GM12878 (cell line): Measurements from ENCODE around the gene NUDT16L1.

Experiments
- ZBTB33 ChIP-seq: fragments of 450-650 bp; IDR thresholded peaks from 2 replicates; pipeline ENCODE4 v1.6.1; 2017; ENCODE audit warnings: mild to moderate bottlenecking
- TF ChIP-seq, protein P1 (sequence below): IDR thresholded peaks from 2 replicates; pipeline ENCODE4 v1.6.1; 2011; ENCODE audit warnings: mild to moderate bottlenecking, low read depth, low read length, moderate library complexity; ENCODE audit not compliant: insufficient replicate concordance

DNA sequence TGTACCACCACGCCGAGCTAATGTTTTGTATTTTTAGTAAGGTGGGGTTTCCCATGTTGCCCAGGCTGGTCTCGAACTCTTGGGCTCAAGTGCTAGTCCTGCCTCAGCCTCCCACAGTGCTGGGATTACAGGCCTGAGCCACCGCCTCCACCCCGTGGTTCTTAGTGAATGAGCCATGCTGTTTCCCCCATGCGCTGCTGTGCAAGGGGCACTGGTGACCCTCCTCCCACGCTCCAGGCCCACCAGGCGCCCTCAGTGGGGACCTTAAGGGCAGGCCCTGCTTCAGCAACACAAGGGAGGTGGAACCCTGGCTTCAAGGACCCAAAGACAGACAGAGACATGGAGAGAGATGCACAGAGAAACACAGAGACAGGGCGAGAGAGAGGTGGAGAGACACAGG lies 15.4 kb upstream of the NUDT16L1 start:
- TF ChIP-seq, protein P1, sequence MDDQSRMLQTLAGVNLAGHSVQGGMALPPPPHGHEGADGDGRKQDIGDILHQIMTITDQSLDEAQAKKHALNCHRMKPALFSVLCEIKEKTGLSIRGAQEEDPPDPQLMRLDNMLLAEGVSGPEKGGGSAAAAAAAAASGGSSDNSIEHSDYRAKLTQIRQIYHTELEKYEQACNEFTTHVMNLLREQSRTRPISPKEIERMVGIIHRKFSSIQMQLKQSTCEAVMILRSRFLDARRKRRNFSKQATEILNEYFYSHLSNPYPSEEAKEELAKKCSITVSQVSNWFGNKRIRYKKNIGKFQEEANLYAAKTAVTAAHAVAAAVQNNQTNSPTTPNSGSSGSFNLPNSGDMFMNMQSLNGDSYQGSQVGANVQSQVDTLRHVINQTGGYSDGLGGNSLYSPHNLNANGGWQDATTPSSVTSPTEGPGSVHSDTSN, result no peak
- TF ChIP-seq ZBTB33, result no peak
